Measurements from ENCODE around the gene KIF16B. TPM values are rescaled to one million over a fixed set of nuclear protein-coding genes. Genes with fewer than 3 reads are reported as not detected.

KIF16B gene, protein sequence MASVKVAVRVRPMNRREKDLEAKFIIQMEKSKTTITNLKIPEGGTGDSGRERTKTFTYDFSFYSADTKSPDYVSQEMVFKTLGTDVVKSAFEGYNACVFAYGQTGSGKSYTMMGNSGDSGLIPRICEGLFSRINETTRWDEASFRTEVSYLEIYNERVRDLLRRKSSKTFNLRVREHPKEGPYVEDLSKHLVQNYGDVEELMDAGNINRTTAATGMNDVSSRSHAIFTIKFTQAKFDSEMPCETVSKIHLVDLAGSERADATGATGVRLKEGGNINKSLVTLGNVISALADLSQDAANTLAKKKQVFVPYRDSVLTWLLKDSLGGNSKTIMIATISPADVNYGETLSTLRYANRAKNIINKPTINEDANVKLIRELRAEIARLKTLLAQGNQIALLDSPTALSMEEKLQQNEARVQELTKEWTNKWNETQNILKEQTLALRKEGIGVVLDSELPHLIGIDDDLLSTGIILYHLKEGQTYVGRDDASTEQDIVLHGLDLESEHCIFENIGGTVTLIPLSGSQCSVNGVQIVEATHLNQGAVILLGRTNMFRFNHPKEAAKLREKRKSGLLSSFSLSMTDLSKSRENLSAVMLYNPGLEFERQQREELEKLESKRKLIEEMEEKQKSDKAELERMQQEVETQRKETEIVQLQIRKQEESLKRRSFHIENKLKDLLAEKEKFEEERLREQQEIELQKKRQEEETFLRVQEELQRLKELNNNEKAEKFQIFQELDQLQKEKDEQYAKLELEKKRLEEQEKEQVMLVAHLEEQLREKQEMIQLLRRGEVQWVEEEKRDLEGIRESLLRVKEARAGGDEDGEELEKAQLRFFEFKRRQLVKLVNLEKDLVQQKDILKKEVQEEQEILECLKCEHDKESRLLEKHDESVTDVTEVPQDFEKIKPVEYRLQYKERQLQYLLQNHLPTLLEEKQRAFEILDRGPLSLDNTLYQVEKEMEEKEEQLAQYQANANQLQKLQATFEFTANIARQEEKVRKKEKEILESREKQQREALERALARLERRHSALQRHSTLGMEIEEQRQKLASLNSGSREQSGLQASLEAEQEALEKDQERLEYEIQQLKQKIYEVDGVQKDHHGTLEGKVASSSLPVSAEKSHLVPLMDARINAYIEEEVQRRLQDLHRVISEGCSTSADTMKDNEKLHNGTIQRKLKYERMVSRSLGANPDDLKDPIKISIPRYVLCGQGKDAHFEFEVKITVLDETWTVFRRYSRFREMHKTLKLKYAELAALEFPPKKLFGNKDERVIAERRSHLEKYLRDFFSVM (N-terminal part only)
- total RNA-seq = 1 to 10 TPM; 7.2 to 7.9 TPM
- polyA plus RNA-seq = 1 to 10 TPM; 1.9 to 6.2 (median 3.8) TPM
- total RNA-seq = 18.3 to 31.6 (median 24.3) reads per million in 6 experiments

GRCh38 chr20:16573001-16573965, at the start of gene KIF16B:
KIF16B (minus strand) TSS chr20:16573448; CDS start chr20:16573275, 173 bp downstream.
- no peaks in the 10 kb centered on the region for H3K9me3 Mint-ChIP-seq
- H3K4me3 Mint-ChIP-seq = peak within 1 kb of the TSS; percentile 89 to 96 (median 92)
- peaks cover 0 to 4% (median 0%) of the 10 kb centered on the region in 5 donors for H3K27me3 Mint-ChIP-seq
- POLR2A ChIA-PET = no interaction called here
- DNase-seq = peak; percentile 57 to 85 (median 74)
- H3K4me1 Mint-ChIP-seq = peaks cover 26 to 51% (median 48%) of the 10 kb centered on the region in 4 donors
- ATAC-seq = peak; percentile 77 to 78
- H3K36me3 Mint-ChIP-seq = no peaks in the 10 kb centered on the region
- H3K27ac Mint-ChIP-seq = peak within 1 kb of the TSS; percentile 56 to 94 (median 85)

DNA sequence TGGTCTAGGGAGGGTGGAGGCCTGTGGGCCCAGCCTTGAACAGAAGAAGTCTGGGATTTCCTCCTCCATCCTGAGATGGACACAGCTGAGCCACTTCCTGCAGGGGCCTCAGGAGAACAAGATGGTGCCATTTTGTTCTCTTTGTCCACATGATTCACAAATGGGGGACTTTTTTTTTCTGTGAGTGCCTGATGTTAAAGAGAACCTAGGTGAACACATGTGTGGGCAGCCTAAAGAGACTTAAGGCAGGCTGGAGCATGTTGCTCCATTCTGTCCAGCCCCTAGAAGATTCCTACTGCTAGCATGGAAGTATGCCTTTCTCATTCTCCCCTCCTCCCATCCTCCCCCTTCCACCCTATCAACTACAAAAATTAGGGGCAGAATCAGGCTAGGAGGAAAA, 49.3 kb upstream of the KIF16B start:
- no peak for DNase-seq
- peaks cover 0 to 2% (median 0%) of the 10 kb centered on the region in 5 donors for H3K27me3 Mint-ChIP-seq
- H3K27ac Mint-ChIP-seq = no peak overlapping the region
- ATAC-seq = no peak
- peaks cover 0 to 2% (median 0%) of the 10 kb centered on the region in 3 donors for H3K36me3 Mint-ChIP-seq
- H3K4me3 Mint-ChIP-seq = no peak overlapping the region
- H3K4me1 Mint-ChIP-seq = no peaks in the 10 kb centered on the region
- H3K9me3 Mint-ChIP-seq = peaks cover 0 to 13% (median 6%) of the 10 kb centered on the region in 9 donors
- POLR2A ChIA-PET = no interaction called here

DNA sequence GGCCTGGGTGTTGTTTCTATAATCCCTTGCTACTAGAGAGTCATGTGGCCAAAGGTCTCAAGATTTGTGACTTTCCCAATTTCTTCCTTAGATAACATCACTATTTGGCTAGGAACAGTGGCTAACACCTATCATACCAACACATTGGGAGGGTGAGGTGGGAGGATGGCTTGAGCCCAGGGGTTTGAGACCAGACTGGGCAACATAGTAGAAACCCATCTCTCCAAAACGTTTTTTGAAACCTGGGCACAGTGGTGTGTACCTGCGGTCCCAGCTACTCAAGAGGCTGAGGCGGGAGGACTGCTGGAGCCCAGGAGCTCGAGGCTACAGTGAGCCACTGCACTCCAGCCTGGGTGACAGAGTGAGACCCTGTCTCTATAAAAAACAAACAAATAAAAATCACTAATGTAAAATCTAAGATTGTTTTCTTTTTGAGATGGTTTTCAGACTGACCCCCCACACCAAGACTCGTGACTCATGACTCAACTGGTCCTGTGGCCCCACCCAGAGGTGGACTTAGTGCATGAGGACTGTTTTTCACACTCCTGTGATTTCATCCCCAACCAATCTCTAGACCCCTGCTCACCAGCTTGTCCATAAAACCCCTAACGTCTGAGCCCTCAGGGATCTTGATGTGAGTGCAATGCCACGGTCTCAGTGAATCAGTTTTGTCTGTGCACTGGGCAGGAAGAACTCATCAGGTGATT, 48.3 kb upstream of the KIF16B start:
- Mint-ChIP-seq H3K27ac (no peak overlapping the region), H3K4me1 (no peaks in the 10 kb centered on the region), H3K36me3 (peaks cover 0 to 11% (median 1%) of the 10 kb centered on the region in 3 donors), H3K9me3 (peaks cover 0 to 19% (median 13%) of the 10 kb centered on the region in 9 donors), H3K27me3 (peaks cover 0 to 5% (median 0%) of the 10 kb centered on the region in 5 donors), H3K4me3 (no peak overlapping the region)
- ATAC-seq = no peak
- DNase-seq = no peak
- POLR2A ChIA-PET = no interaction called here

DNA sequence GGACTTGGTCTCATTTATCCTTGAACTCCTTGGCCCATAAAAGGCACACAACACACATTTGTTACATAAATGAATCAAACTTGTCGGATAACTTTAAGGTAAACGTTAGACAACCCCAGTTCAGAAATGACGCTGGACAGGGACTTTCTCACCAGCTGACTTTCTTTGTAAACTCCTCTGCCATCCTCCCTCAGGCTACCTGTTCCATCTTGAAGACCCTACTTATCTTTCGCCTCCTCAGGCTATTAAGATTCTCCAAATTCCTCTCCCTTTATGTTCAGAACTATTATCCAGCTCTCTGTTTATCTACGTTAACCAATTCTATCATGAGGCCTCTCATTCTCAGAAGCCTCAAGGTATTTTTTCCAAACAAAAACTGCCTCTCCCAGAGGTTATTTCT, 47.7 kb upstream of the KIF16B start:
- peaks cover 0 to 7% (median 0%) of the 10 kb centered on the region in 5 donors for H3K27me3 Mint-ChIP-seq
- no peak overlapping the region for H3K27ac Mint-ChIP-seq
- ATAC-seq (no peak), DNase-seq (no peak)
- peaks cover 0 to 20% (median 16%) of the 10 kb centered on the region in 9 donors for H3K9me3 Mint-ChIP-seq
- peaks cover 0 to 14% (median 4%) of the 10 kb centered on the region in 3 donors for H3K36me3 Mint-ChIP-seq
- POLR2A ChIA-PET = no interaction called here
- H3K4me3 Mint-ChIP-seq = no peak overlapping the region
- no peaks in the 10 kb centered on the region for H3K4me1 Mint-ChIP-seq

- Mint-ChIP-seq H3K27ac (no peak overlapping the region), H3K4me3 (no peak overlapping the region), H3K27me3 (peaks cover 0 to 7% (median 0%) of the 10 kb centered on the region in 5 donors), H3K4me1 (no peaks in the 10 kb centered on the region), H3K36me3 (peaks cover 0 to 14% (median 4%) of the 10 kb centered on the region in 3 donors), H3K9me3 (peaks cover 0 to 20% (median 17%) of the 10 kb centered on the region in 9 donors)
- POLR2A ChIA-PET = no interaction called here
- ATAC-seq = no peak
- no peak for DNase-seq
Observed at GRCh38 chr20:16619953-16620352, 46.7 kb upstream of the KIF16B start.

GRCh38 chr20:16617056-16617455, 43.8 kb upstream of the KIF16B start:
- DNase-seq = no peak
- Mint-ChIP-seq H3K4me3 (no peak overlapping the region), H3K27me3 (peaks cover 0 to 7% (median 2%) of the 10 kb centered on the region in 5 donors), H3K36me3 (peaks cover 0 to 14% (median 4%) of the 10 kb centered on the region in 3 donors), H3K27ac (no peak overlapping the region), H3K4me1 (no peaks in the 10 kb centered on the region), H3K9me3 (peaks cover 0 to 20% (median 13%) of the 10 kb centered on the region in 9 donors)
- POLR2A ChIA-PET = no interaction called here
- no peak for ATAC-seq

DNA sequence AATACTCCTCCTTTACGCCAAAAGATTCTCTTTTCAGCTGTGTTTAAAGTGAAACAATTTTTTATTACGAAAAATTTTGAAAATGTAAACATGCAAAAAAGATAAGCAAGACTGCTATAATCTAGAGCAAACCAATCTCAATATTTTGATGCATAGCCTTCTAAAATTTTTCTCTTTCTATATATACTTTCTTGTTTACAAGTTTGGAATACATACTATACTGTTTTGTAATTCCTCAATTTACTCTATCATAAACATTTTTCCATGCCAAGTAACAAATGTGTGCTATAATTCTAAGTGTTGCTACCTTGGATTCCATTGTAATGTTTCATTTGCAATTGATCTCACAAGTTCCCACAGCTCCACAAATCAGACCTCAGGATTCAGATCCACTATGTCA, 43.1 kb upstream of the KIF16B start:
- H3K4me3 Mint-ChIP-seq = no peak overlapping the region
- ATAC-seq (no peak), DNase-seq (no peak)
- H3K27me3 Mint-ChIP-seq = peaks cover 0 to 11% (median 5%) of the 10 kb centered on the region in 5 donors
- peaks cover 0 to 20% (median 13%) of the 10 kb centered on the region in 9 donors for H3K9me3 Mint-ChIP-seq
- peaks cover 0 to 14% (median 4%) of the 10 kb centered on the region in 3 donors for H3K36me3 Mint-ChIP-seq
- POLR2A ChIA-PET = no interaction called here
- H3K4me1 Mint-ChIP-seq = no peaks in the 10 kb centered on the region
- no peak overlapping the region for H3K27ac Mint-ChIP-seq

DNA sequence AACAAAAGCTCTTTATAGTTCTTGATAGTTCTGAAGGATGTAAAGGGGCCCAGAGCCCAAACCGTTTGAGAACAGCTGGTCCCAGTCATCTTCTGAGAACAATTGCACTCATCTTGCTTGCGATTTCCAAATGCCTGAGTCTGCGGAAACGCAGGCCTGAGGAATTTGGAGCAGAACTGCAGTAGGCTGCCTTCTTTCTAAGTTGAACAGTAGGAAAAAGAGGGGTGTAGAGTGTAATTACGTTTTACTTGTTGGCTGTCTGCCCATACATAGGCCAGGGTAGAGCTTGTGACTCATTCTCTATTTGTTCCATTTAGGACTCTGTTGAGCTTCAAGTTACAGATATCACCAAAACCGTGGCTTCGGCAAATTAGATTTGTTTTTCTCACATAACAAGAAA, 42.0 kb upstream of the KIF16B start:
- DNase-seq (no peak), ATAC-seq (no peak)
- H3K9me3 Mint-ChIP-seq = peaks cover 0 to 20% (median 13%) of the 10 kb centered on the region in 9 donors
- H3K4me3 Mint-ChIP-seq = no peak overlapping the region
- H3K27me3 Mint-ChIP-seq = peaks cover 2 to 16% (median 8%) of the 10 kb centered on the region in 5 donors
- peaks cover 0 to 14% (median 4%) of the 10 kb centered on the region in 3 donors for H3K36me3 Mint-ChIP-seq
- H3K27ac Mint-ChIP-seq = no peak overlapping the region
- H3K4me1 Mint-ChIP-seq = no peaks in the 10 kb centered on the region
- POLR2A ChIA-PET = no interaction called here

DNA sequence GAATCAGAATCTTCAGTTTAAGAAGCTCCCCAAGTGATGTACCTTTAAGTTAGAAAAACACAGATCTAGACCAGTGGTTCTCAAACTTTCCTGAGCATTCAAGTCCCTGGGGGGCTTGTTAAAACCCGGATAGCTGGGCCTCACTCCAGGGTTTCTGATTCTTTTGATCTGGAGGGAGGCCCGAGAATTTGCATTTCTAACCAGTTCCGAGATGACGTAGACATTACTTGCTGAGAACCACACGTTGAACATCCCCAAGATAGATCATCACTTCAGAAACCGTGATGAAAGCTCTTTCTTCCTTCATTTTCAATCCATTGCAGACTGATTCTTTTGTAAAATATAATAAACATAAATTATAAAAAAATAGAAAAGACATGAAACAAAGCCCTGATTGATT, 40.7 kb upstream of the KIF16B start:
- H3K4me1 Mint-ChIP-seq = no peaks in the 10 kb centered on the region
- ATAC-seq (no peak), DNase-seq (no peak)
- H3K4me3 Mint-ChIP-seq = no peak overlapping the region
- POLR2A ChIA-PET = no interaction called here
- no peak overlapping the region for H3K27ac Mint-ChIP-seq
- peaks cover 0 to 16% (median 13%) of the 10 kb centered on the region in 9 donors for H3K9me3 Mint-ChIP-seq
- H3K27me3 Mint-ChIP-seq = peaks cover 2 to 23% (median 12%) of the 10 kb centered on the region in 5 donors
- H3K36me3 Mint-ChIP-seq = peaks cover 0 to 14% (median 4%) of the 10 kb centered on the region in 3 donors

DNA sequence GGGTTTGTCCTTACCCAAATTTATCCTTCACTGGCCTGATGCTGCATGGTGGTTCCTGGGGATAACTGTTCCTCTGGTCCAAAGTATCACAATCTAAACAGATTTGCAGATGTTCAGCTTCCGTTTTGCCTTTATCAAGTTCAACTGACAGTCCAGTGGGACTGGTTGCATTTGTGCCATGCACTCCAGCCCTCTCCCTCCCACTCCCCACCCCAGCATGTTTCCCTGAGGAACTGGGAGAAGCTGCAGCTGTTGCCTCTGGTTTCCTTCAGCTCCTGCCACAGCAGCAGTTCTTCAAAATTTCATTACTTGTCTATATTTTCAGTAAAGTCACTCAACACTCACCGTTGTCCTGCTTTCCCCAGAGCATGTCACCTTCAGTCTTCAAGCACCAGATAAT, 39.5 kb upstream of the KIF16B start:
- ATAC-seq (no peak), DNase-seq (no peak)
- no peaks in the 10 kb centered on the region for H3K4me1 Mint-ChIP-seq
- H3K4me3 Mint-ChIP-seq = no peak overlapping the region
- H3K27me3 Mint-ChIP-seq = peaks cover 4 to 25% (median 12%) of the 10 kb centered on the region in 5 donors
- H3K36me3 Mint-ChIP-seq = peaks cover 0 to 14% (median 4%) of the 10 kb centered on the region in 3 donors
- peaks cover 0 to 14% (median 11%) of the 10 kb centered on the region in 9 donors for H3K9me3 Mint-ChIP-seq
- H3K27ac Mint-ChIP-seq = no peak overlapping the region
- POLR2A ChIA-PET = no interaction called here

- DNase-seq = no peak
- POLR2A ChIA-PET = no interaction called here
- Mint-ChIP-seq H3K4me3 (no peak overlapping the region), H3K27me3 (peaks cover 6 to 34% (median 14%) of the 10 kb centered on the region in 5 donors), H3K9me3 (peaks cover 0 to 7% (median 4%) of the 10 kb centered on the region in 9 donors), H3K27ac (no peak overlapping the region), H3K36me3 (peaks cover 0 to 5% (median 4%) of the 10 kb centered on the region in 3 donors), H3K4me1 (no peaks in the 10 kb centered on the region)
- no peak for ATAC-seq
Observed at GRCh38 chr20:16611817-16612216, 38.6 kb upstream of the KIF16B start.
